ENCODE measurements around the gene ARFIP1.

- TF ChIP-seq CTCF (IDR thresholded peaks at IDR 0.05) (no peak), EZH2 (IDR thresholded peaks at IDR 0.05; ENCODE audit: borderline replicate concordance, insufficient read depth, low read depth, low read length, poor library complexity, severe bottlenecking) (no peak)
Observed at GRCh38 chr4:152896811-152897210, 117.1 kb downstream of the ARFIP1 start.
